Neural progenitor cell (in vitro differentiated cells): ENCODE data around the gene GP2.

Source experiments
- CTCF ChIP-seq: fragments of 200-600 bp; sonication (generic); IDR thresholded peaks from 2 replicates; pipeline ENCODE4 v1.5.1; 2017; ENCODE audit warnings: antibody characterized with exemption, mild to moderate bottlenecking
- EZH2phosphoT487 ChIP-seq: fragments of 200-600 bp; sonication (generic); IDR thresholded peaks from 2 replicates; pipeline ENCODE4 v1.6.1; 2017; ENCODE audit warnings: antibody characterized with exemption

GRCh38 chr16:20313741-20314140 is 13.6 kb downstream of the GP2 start:
- no peak for TF ChIP-seq CTCF
- TF ChIP-seq EZH2phosphoT487: no peak
